ENCODE data around the gene EEF1B2.
A peak's percentile ranks its signal among the peaks of the same experiment; 100 is the strongest.
"Not testable (repeated sequence)": the region's sequence is repeated elsewhere in the genome, so short reads cannot be mapped to it uniquely, and the experiment has no call there.

Gene EEF1B2

GRCh38 chr2:206159346-206160124 lies at the start of gene EEF1B2, which contains the start of gene NDUFS1:
TSS of gene EEF1B2 (plus strand) at chr2:206159895. CDS start at chr2:206159980, 85 bp downstream.
TSS of gene NDUFS1 (minus strand) at chr2:206159444. CDS start at chr2:206153678, 5,766 bp downstream.
- DNase-seq = peak; percentile 98

DNA sequence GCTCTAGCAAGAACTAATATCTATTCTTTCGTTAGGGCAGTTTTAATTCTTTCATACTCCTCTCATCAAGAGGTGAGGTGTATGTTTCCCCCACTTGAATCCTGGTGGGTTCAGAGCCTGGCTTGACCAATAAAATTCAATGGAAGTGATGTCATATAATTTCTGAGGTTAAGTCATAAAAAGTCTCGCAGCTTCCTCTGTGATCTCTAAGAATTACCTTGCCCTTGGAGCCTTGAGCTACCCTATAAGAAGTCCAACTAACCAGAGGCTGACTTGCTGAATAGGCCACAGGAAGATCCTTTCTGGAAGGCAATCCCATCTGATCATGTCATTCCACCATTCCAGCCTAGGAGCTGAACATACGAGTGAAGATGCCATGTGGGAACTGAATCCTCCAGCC lies 47.6 kb upstream of the EEF1B2 start:
- no peak for DNase-seq

DNA sequence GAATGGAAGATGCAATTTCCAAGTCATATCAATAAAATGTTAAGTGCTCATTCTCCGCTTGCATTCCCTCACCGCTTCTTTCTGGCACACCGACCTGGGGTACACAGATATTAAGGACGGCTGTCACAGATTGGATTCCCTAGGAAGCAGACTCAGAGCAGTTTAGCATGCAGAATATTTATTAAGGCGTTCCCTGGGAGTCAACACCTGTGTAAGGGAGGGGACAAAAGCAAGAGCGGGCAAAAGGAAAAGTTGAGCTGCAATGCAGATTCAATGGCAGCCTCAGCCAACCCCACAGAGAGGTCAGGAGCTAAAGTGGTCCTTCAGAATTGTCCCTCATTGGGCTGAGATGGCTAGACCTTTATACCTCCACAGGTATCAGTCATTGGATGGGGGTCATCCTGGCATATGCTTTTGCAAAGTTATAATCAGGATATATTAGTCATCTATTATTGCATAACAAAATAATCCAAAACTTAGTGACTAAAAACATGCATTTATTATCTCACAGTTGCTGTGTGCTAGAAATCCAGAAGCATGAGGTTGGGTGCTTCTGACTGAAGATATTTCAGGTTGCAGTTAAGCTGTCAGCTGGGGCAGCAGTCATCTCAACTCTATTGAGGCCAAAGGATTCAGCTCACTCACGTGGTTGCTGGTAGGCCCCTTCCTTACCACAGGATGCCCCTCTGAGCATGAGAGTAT lies 46.7 kb upstream of the EEF1B2 start:
- no peak for DNase-seq

DNA sequence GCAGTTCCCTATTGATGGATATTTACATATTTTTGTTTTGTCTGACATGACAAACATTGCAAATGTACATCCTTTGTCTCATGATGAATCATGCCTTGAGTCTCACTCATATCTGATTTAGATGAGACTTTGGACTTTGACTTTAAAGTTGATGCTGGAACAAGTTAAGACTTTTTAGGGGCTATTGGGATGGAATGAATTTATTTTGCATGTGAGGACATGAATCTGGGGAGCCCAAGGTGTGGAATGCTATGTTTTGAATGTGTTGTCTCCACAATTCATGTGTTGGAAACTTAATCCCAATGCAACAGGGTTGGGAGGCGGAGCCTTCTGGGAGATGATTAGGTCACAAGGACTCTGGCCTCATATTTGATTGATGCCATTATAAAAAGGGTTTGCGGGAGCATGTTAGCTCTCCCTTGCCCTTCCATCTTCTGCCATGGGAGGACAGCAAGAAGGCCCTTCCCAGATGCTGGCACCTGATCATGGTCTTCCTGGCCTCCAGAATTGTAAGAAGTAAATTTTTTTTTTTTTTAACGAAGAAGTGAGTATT lies 44.6 kb upstream of the EEF1B2 start:
- DNase-seq = no peak

- DNase-seq = no peak
These were observed 43.4 kb upstream of the EEF1B2 start for GRCh38 chr2:206116278-206116677.

- DNase-seq = not testable (repeated sequence)
These were observed 37.1 kb upstream of the EEF1B2 start for GRCh38 chr2:206122569-206122968.

DNA sequence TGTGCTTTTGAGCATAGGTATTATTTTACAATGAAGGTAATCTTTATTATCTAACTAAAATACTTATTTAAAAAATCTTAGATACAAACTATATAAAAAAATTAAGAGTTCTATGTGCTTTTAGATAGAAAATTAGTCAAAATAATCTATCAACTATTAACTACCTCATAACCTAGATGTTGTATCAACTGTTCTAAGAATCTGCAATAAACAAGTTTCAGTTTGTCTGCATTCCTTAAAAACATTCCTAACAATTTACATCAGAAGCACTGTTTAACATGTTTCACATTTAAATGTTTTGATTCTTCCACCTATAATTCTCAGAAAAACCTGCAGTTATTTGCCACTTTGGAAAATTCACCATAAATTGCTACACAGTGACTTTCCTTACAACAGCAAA lies 33.8 kb upstream of the EEF1B2 start:
- DNase-seq = no peak

DNA sequence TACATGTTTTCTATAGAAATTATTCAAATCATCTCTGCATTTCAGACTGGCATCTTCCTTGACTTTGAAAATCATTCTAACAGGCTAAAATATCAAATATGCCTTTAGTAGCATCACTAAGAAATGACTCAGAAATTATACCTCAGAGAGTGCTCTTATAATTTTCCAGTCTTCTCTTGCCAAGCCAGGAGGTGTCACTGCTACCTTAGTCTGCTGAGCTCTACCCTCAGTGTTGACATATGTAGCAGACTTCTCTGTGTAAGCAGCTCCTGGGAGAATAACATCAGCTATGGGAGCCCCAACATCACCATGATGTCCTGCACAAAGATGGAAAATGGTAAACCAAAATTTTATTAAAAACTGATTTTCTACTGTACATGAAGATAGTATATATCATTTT lies 32.0 kb upstream of the EEF1B2 start:
- no peak for DNase-seq

DNA sequence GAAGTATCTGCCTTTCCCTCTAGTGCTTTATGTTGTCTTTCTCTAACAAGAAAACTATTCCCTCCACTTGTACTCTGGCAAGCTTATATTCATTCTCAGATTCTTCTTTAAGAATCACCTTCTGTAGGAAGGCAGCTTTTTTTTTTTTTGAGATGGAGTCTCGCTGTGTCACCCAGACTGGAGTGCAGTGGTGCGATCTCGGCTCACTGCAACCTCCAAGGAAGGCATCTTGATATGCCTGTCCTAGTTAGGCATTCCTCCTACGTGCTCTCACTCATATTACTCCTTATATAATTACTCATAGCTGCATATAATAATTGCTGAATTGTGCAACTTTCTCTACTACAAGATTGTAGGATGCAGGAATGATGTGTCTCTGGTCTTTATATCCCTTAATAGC lies 16.2 kb upstream of the EEF1B2 start:
- no peak for DNase-seq

DNA sequence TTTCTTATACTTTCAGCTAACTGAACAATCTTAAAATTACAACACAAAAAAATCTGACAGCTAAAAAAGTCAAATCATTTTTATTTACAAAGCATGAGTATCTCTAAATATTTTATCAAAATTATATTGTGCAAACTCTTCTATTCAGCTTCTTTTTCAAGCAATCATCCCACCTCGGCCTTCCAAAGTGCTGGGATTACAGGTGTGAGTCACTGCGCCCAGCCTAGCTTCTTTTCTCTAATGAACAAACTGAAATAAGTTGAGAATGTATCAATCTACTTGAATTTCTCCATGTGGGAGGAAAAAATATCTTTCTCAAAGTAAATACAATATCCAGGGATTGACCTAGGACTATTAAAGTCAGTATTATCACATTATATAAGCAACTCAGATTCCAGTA lies 15.3 kb upstream of the EEF1B2 start:
- DNase-seq = no peak

GRCh38 chr2:206145665-206146064 lies 14.0 kb upstream of the EEF1B2 start:
- no peak for DNase-seq

- DNase-seq = no peak
These were observed 10.4 kb upstream of the EEF1B2 start for GRCh38 chr2:206149330-206149729.

- DNase-seq = no peak
These were observed 9.5 kb upstream of the EEF1B2 start for GRCh38 chr2:206150168-206150567.

GRCh38 chr2:206150631-206151030 lies 9.1 kb upstream of the EEF1B2 start:
- no peak for DNase-seq

DNA sequence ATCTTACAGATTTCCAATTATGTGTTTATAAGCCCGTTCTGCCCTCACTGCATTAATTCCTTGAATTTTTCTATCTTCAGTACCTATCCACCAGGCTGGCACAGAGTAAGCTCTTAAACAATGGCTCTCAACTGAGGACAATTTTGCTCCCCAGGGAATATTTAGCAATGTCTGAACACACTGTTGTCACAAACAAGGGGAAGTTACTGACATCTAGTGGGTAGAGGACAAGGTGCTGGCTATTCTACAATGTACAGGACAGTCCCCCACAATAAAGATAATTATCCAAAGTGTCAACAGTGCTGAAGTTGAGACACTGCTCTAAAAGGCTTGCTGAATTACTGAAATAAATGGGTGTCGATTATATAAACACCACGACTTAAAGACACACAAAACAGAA lies 5.5 kb upstream of the EEF1B2 start:
- DNase-seq = no peak

DNA sequence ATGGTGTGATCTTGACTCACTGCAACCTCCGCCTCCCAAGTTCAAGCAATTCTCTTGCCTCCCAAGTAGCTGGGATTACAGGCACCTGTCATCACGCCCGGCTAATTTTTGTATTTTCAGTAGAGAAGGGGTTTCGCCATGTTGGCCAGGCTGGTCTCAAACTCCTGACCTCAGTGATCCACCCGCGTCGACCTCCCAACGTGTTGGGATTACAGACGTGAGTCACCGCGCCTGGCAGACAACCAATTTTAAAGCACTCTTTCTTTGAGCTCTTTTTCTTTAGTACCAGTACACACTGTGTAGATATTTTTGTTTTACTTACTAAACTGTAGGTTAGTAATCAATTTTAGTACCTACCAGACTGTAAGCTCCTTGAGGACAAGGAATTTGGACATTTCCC lies 2.7 kb upstream of the EEF1B2 start:
- DNase-seq = not testable (repeated sequence)

- DNase-seq = no peak
These were observed 941 bp upstream of the EEF1B2 start for GRCh38 chr2:206158563-206159345.

DNA sequence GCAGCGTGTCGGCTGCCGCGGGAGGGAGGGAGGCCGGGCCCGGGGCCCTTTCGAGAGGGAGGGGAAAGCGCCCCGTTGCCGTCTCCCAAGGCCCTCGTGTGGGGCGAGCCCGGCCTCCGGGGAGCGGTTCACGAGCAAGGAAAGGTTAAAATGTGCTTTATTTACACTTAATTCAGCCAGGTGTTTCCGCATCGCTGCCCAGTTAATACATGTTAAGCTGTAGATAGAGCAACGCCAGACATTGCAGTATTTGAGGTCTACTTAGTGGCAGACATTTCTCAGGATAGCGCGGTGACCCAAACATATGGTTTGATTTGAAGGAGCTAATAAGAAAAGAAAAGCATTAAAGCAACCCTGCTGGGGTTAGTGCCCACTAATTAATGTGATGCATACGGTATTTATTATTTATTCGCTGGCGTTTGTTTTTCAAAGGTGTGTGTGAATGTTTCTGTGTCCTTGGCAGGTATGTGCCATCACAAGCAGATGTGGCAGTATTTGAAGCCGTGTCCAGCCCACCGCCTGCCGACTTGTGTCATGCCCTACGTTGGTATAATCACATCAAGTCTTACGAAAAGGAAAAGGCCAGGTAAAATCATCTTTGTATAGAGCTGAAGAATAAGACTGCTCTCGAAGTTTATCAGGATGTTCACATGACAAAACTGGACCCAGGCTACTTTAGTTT lies 571 bp downstream of the EEF1B2 start:
- peak; percentile 7 for DNase-seq

DNA sequence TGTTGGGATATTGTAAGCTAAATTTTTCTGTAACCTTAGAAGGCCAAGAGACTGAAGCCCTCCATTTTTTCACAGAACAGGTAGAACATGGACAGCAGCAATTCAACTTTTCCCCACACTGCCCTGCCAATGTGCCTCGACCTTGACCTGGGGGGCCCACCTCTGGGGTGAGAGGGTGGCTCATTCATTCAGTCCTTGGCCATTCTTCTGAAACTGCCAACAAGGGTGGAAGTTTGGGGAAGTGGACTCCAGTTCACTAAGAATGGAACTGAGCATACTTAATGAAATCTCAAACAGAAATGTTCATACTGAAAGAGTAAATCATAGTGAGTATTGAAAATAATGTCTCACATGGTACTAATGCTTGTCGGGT lies 1.1 kb downstream of the EEF1B2 start:
- peak; percentile 12 for DNase-seq

- DNase-seq = not testable (repeated sequence)
These were observed 2.7 kb downstream of the EEF1B2 start for GRCh38 chr2:206162401-206162800.

DNA sequence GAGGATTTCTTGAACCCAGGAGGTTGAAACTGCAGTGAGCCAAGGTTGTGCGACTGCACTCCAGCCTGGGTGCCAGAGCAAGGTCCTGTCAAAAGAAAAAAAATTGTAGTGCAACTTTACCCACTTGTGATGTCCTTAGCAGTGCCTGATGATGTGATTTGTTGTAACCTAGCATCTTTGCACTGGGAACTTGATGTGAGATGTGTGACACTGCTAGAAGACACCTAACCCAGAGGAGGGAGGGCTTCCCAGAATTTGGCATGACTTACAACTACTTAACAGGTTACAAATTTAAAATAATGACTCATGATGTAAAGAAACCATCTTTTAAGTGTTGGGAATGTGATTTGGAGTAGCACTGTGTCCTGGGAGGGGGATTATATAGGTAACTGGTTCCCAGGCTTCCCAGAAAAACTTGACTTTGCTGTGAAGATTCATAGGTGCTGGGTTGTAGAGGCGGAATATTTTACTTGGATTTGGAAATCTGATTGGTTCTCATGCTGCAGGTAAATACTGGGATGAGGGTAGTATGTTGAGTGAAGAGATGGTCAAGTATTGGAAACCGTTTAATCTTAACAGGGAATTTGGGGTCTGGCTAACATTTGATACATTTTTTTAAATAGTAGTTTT lies 3.7 kb downstream of the EEF1B2 start:
- no peak for DNase-seq

DNA sequence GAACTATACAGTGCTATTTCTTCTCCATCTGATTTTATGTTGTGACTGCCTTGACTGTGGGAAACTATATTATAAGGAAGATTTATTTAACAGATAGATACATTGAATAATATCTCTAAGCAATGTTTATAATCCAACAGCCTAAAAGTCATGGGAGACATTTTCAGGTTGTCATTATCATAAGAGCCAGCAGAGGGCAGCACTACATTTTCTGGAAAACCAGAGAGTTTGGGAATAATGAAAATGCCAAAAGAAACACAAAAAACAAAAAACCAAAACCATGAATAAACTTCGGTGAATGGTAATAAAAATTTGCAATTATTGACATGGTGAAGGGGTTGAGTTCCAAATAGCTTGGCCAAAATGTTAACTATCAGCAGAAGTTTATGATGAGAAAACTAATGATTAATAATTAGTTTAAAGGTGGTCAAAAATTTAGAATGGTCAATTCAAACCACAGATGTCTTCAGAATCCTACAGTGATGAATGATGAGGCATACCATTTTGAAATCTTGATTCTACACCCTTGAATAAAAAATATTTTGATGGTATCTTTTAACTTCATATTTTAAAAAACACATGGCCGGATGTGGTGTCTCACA lies 4.7 kb downstream of the EEF1B2 start:
- DNase-seq = no peak
